A549 (cell line): Measurements from ENCODE around the gene CBARP. TPM values are rescaled to one million over a fixed set of nuclear protein-coding genes. Genes with fewer than 3 reads are reported as not detected.

Experiments used
- ATAC-seq, 2 experiments: fragments of 200-7000 bp in 1 of 2; fragments of >200 bp in 1 of 2; cut with Nextera tagmentation in 1 of 2; cut with Tn5 transposase in 1 of 2; 3 replicates each; pipeline versions ENCODE4 v1.8.0 to v1.9.1; 2018 to 2020; ENCODE audit warnings: mild to moderate bottlenecking in 1 of 2, moderate library complexity in 1 of 2
- CTCF ChIA-PET: fragments of 300-600 bp; sonication (Branson Sonifier 250); formaldehyde crosslinking; extraction: SDS; loops from one replicate; lab custom pipeline; 2021; ENCODE audit warnings: antibody characterized with exemption, inconsistent platforms; lab: Yijun Ruan, JAX
- POLR2A ChIA-PET: fragments of 350-600 bp; formaldehyde crosslinking; extraction: SDS; loops from one replicate; lab custom pipeline; 2021; ENCODE audit warnings: antibody characterized with exemption, inconsistent platforms; lab: Yijun Ruan, JAX
- DNase-seq, 2 experiments: peaks; one replicate each; pipeline versions ENCODE4 v3.0.0 to v3.0.0-alpha.2; 2011 to 2016; ENCODE audit warnings: low read depth in 1 of 2, low spot score in 1 of 2
- FAIRE-seq: peaks from 2 replicates; lab custom pipeline; 2011; peaks lifted over from hg19 to GRCh38; lab: Jason Lieb, UNC
- H3K27ac ChIP-seq, 2 experiments: fragments of >200 bp; sonication (Bioruptor Twin); formaldehyde crosslinking; 3 replicates each; pipeline ENCODE4 v1.5.1; 2016 to 2017
- H3K4me1 ChIP-seq: fragments of >200 bp; sonication (Bioruptor Twin); formaldehyde crosslinking; 3 replicates; pipeline ENCODE4 v1.6.1; 2016
- H3K4me2 ChIP-seq: fragments of >200 bp; sonication (Bioruptor Twin); formaldehyde crosslinking; 3 replicates; pipeline ENCODE4 v1.6.1; 2016
- H3K4me3 ChIP-seq: fragments of >200 bp; sonication (Bioruptor Twin); formaldehyde crosslinking; 3 replicates; pipeline ENCODE4 v1.5.1; 2016
- H3K9me3 ChIP-seq: fragments of >200 bp; sonication (Bioruptor Twin); formaldehyde crosslinking; 3 replicates; pipeline ENCODE4 v1.6.1; 2016
- BHLHE40 ChIP-seq: IDR thresholded peaks from 2 replicates; pipeline ENCODE4 v1.6.1; 2012; ENCODE audit warnings: low read depth, low read length, inconsistent platforms
- EHMT2 ChIP-seq: fragments of 200-600 bp; sonication (generic); IDR thresholded peaks from 2 replicates; pipeline ENCODE4 v1.6.1; 2016; ENCODE audit warnings: antibody characterized with exemption, low read depth, mild to moderate bottlenecking, moderate library complexity
- ESRRA ChIP-seq: fragments of 150-350 bp; IDR thresholded peaks from 2 replicates; pipeline ENCODE4 v1.6.1; 2014; ENCODE audit warnings: mild to moderate bottlenecking, low read length, borderline replicate concordance
- FOXS1 ChIP-seq: fragments of 250-450 bp; sonication (Bioruptor Pico); IDR thresholded peaks from 2 replicates; pipeline ENCODE4 v1.5.0; 2020; ENCODE audit warnings: mild to moderate bottlenecking, moderate library complexity
- HOXA7 ChIP-seq: fragments of 250-450 bp; sonication (Bioruptor Pico); IDR thresholded peaks from 2 replicates; pipeline ENCODE4 v1.5.0; 2020; ENCODE audit warnings: mild to moderate bottlenecking, moderate library complexity
- HOXB13 ChIP-seq: fragments of 250-450 bp; sonication (Bioruptor Pico); IDR thresholded peaks from 2 replicates; pipeline ENCODE4 v1.5.0; 2020; ENCODE audit warnings: low read depth, mild to moderate bottlenecking, moderate library complexity
- MYC ChIP-seq: IDR thresholded peaks from 2 replicates; pipeline ENCODE4 v1.6.1; 2012; ENCODE audit warnings: mild to moderate bottlenecking, inconsistent platforms, low read length, improper control_type of control experiment, borderline replicate concordance
- POLR2A ChIP-seq: IDR thresholded peaks from 2 replicates; pipeline ENCODE4 v1.6.1; 2012; ENCODE audit warnings: mild to moderate bottlenecking, low read length
- POLR2AphosphoS2 ChIP-seq: conservative IDR thresholded peaks from 2 replicates; pipeline ENCODE4 v1.6.1; 2012; ENCODE audit warnings: low read length, improper control_type of control experiment, inconsistent platforms
- RAD21 ChIP-seq, 2 experiments: fragments of >200 bp in 1 of 2; sonication (Bioruptor Twin) in 1 of 2; formaldehyde crosslinking in 1 of 2; IDR thresholded peaks in 1 of 2; conservative IDR thresholded peaks in 1 of 2; 2 replicates in 1 of 2; 3 replicates in 1 of 2; pipeline ENCODE4 v1.6.1; 2012 to 2018; ENCODE audit warnings: inconsistent platforms in 1 of 2
- RARB ChIP-seq: fragments of 250-450 bp; sonication (Bioruptor Pico); IDR thresholded peaks from 2 replicates; pipeline ENCODE4 v1.8.0; 2021; ENCODE audit warnings: mild to moderate bottlenecking, moderate library complexity
- SMC3 ChIP-seq: fragments of >200 bp; sonication (Bioruptor Twin); formaldehyde crosslinking; IDR thresholded peaks from 3 replicates; pipeline ENCODE4 v1.6.1; 2018; ENCODE audit warnings: inconsistent platforms
- ZSCAN20 ChIP-seq: fragments of 250-450 bp; sonication (Bioruptor Pico); IDR thresholded peaks from 2 replicates; pipeline ENCODE4 v1.8.0; 2022; ENCODE audit warnings: mild to moderate bottlenecking, moderate library complexity
- WGBS: methylation state at CpG from one replicate; pipeline ENCODE4 v1.1.6; 2017; ENCODE audit errors: missing lambda C conversion rate; 5-methylcytosine and 5-hydroxymethylcytosine counted together
- polyA plus RNA-seq, 4 experiments: library from polyadenylated mRNA; depleted of rRNA in 3 of 4; stranded (reverse); fragments of >200 nt; fragmentation: RNase III in 1 of 4; extraction: RNeasy Plus Mini Kit Qiagen cat#74134 plus additional on column Dnase treatment in 1 of 4; gene quantifications; 2 replicates in 3 of 4; 3 replicates in 1 of 4; pipeline ENCODE4 v1.2.3, GENCODE V29; 2011 to 2017
- TF ChIP-seq, protein P1 (sequence below): IDR thresholded peaks from 2 replicates; pipeline ENCODE4 v1.6.1; 2012
- TF ChIP-seq, protein P2 (sequence below): fragments of >200 bp; sonication (Bioruptor Twin); formaldehyde crosslinking; IDR thresholded peaks from 3 replicates; pipeline ENCODE4 v1.6.1; 2016
- TF ChIP-seq, protein P3 (sequence below): IDR thresholded peaks from 2 replicates; pipeline ENCODE4 v1.6.1; 2012; ENCODE audit warnings: low read depth, borderline replicate concordance
- TF ChIP-seq, protein P4 (sequence below): fragments of 200-600 bp; sonication (generic); IDR thresholded peaks from 2 replicates; pipeline ENCODE4 v1.6.1; 2016; ENCODE audit warnings: antibody characterized with exemption, mild to moderate bottlenecking, moderate library complexity
- TF ChIP-seq, protein P5 (sequence below): fragments of 450-650 bp; IDR thresholded peaks from 2 replicates; pipeline ENCODE4 v1.6.1; 2014; ENCODE audit warnings: antibody characterized with exemption
- TF ChIP-seq, protein P6 (sequence below): IDR thresholded peaks from 2 replicates; pipeline ENCODE4 v1.6.1; 2012

The CBARP gene
- polyA plus RNA-seq, 2 of the 4 experiments (the other 2 are of a cell fraction), result 0.19 to 2.0 TPM

DNA sequence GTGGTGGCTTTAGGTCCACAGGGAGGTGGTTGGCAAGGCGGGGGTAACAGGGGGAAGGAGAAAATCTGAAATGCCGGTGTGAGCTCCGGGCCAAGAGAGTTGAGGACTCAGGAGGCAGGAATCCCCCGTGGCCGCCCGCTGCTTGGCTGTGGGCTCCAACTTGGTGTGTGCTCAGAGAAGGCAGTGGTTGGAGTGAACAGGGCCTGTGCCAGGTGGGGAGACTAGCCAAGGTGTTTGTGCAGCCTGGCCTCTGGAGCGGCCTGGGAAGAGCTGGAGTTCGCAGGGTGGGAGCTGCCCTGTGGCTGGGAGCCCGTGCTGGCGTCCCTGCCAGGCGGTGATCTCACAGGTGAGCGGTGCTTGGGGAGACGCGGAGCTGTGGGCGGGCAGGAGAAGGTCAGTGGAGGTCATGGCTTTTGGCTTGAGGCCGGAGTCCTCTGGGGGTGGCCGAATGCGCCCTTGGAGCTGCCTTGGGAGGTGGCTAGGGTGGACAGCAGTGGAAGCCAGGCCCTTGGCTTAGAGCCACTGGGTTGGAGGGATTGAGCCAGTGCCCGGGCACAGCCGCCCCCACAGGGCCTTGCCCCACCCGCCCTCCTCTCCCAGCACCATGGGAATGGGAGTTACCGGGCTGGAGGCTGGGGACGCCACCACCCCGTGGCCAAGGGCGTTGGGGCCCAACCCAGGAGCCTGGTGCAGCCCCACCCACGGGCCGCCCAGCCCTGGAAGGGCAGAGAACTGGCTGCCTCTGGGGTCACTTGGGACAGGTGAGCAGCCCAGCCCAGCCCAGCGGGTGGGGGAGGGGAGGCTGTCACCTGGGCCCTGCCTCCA lies 24.2 kb upstream of the CBARP start:
- peak overlapping the region; percentile 98 to 100 for H3K27ac ChIP-seq
- TF ChIP-seq, protein P1, sequence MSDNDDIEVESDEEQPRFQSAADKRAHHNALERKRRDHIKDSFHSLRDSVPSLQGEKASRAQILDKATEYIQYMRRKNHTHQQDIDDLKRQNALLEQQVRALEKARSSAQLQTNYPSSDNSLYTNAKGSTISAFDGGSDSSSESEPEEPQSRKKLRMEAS, result 0 out of 2 replicates have a peak, but pooled peaks have one; percentile 12
- no peak for TF ChIP-seq SMC3
- TF ChIP-seq HOXB13 (CRISPR knock-in tag), result no peak
- TF ChIP-seq POLR2A, result peak; percentile 10; the same call in 1 of the 2 replicates
- TF ChIP-seq, protein P2, sequence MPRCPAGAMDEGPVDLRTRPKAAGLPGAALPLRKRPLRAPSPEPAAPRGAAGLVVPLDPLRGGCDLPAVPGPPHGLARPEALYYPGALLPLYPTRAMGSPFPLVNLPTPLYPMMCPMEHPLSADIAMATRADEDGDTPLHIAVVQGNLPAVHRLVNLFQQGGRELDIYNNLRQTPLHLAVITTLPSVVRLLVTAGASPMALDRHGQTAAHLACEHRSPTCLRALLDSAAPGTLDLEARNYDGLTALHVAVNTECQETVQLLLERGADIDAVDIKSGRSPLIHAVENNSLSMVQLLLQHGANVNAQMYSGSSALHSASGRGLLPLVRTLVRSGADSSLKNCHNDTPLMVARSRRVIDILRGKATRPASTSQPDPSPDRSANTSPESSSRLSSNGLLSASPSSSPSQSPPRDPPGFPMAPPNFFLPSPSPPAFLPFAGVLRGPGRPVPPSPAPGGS, result 0 out of 3 replicates have a peak, but pooled peaks have one; percentile 10
- TF ChIP-seq RARB (CRISPR knock-in tag), result no peak
- TF ChIP-seq RAD21 (conservative IDR thresholded peaks at IDR 0.05 in 1 of 2, IDR thresholded peaks at IDR 0.05 in 1 of 2), result no peak
- POLR2A ChIA-PET, result interaction anchor here (0.7 to 2.0 kb wide), 4 partner anchors 7 to 18 kb away, joined by 3 to 14 read pairs (median 6); partner anchors contain the start of genes CIRBP and FAM174C
- H3K4me1 ChIP-seq, result peaks cover 68% of the 10 kb centered on the region
- CTCF ChIA-PET, result interaction anchor here (1.5 to 18.7 kb wide), 3 partner anchors 9 to 18 kb away, joined by 6 to 500 read pairs (median 10); partner anchors contain the start of gene ATP5F1D
- 1% methylated on average over 11 of the region's 28 CpGs for WGBS
- no peak for FAIRE-seq
- peak overlapping the region; percentile 91 for H3K4me2 ChIP-seq
- no peaks in the 10 kb centered on the region for H3K9me3 ChIP-seq
- ATAC-seq, result peak in 1 of 2 experiments; percentile 15; a peak in 3 of 6 replicates
- DNase-seq, result peak; percentile 26 to 80
- peak overlapping the region; percentile 73 for H3K4me3 ChIP-seq

DNA sequence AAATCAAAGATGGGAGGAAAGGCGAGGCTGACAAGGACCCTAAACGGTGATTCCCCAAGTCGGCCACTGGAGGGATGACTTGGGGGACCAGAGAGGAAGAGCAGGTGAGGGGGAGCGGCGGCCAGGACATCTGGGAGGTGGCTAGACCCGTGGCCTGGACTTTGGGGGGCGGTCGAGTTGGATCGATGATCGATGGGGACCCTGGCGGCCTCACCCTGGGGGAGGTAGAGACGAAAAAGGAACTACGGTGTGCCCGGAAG lies 23.7 kb upstream of the CBARP start:
- POLR2A ChIA-PET, result interaction anchor here (1.5 to 2.0 kb wide), 2 partner anchors 8 kb away, joined by 10 to 14 read pairs; partner anchors contain the start of gene CIRBP
- H3K4me2 ChIP-seq, result peak overlapping the region; percentile 91
- WGBS, result 8% methylated on average over 14 of the region's 14 CpGs

DNA sequence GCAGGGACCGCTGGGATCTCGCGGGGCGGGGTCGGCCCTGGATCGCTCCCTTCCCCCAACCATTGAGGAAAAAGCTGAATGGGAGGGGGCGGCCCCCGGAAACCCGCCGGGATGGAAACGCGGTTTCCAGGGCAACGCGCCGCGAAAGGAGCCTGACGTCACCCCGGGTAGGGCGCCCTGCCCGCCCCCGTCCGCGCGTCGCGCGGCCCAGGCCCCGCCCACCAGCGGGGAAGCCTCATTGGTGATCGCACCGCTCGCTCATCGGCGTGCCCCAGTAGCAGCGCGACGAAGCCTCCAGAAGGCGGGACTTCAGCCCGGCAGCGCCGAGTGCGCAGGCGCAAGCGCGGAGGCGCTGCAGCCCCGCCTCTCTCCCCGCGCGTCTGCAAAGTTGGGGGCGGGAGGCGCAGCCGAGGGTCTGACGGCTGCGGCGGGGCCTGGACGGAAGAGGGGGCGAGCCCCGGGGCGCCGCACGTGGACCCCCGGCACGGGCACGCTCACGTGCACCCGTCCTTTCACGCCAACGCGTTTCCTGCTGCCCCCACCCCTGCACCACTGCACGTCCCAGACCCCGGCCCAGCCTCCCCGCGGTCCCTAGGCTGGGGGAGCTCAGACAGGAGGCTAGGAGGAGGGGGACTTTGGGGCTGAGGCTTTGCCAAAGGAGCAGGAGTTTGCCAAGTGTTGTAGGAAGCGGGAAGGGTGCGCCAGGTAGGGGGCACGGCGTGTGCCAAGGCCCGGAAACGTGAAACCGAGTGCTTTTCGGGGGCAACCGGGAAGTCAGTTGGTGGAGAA lies 23.1 kb upstream of the CBARP start:
- H3K4me3 ChIP-seq, result peak overlapping the region; percentile 73
- H3K9me3 ChIP-seq, result no peaks in the 10 kb centered on the region
- H3K4me1 ChIP-seq, result peaks cover 76% of the 10 kb centered on the region
- ATAC-seq, result peak; percentile 32 to 67
- CTCF ChIA-PET, result interaction anchor here (0.6 to 18.7 kb wide), 3 partner anchors 9 to 68 kb away, joined by 3 to 500 read pairs (median 6); partner anchors contain the start of gene ATP5F1D
- no peak for FAIRE-seq
- peak; percentile 69 to 95 for DNase-seq
- WGBS, result 2% methylated on average over 28 of the region's 83 CpGs
- POLR2A ChIA-PET, result interaction anchor here (0.8 to 2.0 kb wide), 3 partner anchors 8 to 17 kb away, joined by 3 to 14 read pairs (median 10); partner anchors contain the start of gene CIRBP
- peak overlapping the region; percentile 100 for H3K4me2 ChIP-seq
- peak overlapping the region; percentile 98 to 100 for H3K27ac ChIP-seq
- TF ChIP-seq, protein P3, sequence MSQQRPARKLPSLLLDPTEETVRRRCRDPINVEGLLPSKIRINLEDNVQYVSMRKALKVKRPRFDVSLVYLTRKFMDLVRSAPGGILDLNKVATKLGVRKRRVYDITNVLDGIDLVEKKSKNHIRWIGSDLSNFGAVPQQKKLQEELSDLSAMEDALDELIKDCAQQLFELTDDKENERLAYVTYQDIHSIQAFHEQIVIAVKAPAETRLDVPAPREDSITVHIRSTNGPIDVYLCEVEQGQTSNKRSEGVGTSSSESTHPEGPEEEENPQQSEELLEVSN, result no peak
- TF ChIP-seq, protein P4, sequence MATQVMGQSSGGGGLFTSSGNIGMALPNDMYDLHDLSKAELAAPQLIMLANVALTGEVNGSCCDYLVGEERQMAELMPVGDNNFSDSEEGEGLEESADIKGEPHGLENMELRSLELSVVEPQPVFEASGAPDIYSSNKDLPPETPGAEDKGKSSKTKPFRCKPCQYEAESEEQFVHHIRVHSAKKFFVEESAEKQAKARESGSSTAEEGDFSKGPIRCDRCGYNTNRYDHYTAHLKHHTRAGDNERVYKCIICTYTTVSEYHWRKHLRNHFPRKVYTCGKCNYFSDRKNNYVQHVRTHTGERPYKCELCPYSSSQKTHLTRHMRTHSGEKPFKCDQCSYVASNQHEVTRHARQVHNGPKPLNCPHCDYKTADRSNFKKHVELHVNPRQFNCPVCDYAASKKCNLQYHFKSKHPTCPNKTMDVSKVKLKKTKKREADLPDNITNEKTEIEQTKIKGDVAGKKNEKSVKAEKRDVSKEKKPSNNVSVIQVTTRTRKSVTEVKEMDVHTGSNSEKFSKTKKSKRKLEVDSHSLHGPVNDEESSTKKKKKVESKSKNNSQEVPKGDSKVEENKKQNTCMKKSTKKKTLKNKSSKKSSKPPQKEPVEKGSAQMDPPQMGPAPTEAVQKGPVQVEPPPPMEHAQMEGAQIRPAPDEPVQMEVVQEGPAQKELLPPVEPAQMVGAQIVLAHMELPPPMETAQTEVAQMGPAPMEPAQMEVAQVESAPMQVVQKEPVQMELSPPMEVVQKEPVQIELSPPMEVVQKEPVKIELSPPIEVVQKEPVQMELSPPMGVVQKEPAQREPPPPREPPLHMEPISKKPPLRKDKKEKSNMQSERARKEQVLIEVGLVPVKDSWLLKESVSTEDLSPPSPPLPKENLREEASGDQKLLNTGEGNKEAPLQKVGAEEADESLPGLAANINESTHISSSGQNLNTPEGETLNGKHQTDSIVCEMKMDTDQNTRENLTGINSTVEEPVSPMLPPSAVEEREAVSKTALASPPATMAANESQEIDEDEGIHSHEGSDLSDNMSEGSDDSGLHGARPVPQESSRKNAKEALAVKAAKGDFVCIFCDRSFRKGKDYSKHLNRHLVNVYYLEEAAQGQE, result no peak
- TF ChIP-seq, protein P5, sequence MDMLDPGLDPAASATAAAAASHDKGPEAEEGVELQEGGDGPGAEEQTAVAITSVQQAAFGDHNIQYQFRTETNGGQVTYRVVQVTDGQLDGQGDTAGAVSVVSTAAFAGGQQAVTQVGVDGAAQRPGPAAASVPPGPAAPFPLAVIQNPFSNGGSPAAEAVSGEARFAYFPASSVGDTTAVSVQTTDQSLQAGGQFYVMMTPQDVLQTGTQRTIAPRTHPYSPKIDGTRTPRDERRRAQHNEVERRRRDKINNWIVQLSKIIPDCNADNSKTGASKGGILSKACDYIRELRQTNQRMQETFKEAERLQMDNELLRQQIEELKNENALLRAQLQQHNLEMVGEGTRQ, result no peak
- TF ChIP-seq FOXS1 (CRISPR knock-in tag) (no peak), ZSCAN20 (CRISPR knock-in tag) (no peak), BHLHE40 (peak; percentile 55; the same call in 1 of the 2 replicates), MYC (peak; percentile 66; the same call in 1 of the 2 replicates)
- TF ChIP-seq, protein P6, sequence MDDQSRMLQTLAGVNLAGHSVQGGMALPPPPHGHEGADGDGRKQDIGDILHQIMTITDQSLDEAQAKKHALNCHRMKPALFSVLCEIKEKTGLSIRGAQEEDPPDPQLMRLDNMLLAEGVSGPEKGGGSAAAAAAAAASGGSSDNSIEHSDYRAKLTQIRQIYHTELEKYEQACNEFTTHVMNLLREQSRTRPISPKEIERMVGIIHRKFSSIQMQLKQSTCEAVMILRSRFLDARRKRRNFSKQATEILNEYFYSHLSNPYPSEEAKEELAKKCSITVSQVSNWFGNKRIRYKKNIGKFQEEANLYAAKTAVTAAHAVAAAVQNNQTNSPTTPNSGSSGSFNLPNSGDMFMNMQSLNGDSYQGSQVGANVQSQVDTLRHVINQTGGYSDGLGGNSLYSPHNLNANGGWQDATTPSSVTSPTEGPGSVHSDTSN, result peak; percentile 95

More for the DNA sequence above, 23.7 kb upstream of the CBARP start:
- Histone ChIP-seq H3K4me3 (peak overlapping the region; percentile 73), H3K27ac (peak overlapping the region; percentile 98 to 100), H3K9me3 (no peaks in the 10 kb centered on the region), H3K4me1 (peaks cover 74% of the 10 kb centered on the region)
- ATAC-seq (no peak), DNase-seq (peak in 1 of 2 experiments; percentile 53), FAIRE-seq (no peak)
- CTCF ChIA-PET, result interaction anchor here (1.5 to 18.7 kb wide), 2 partner anchors 10 to 18 kb away, joined by 6 to 500 read pairs; partner anchors contain the start of gene ATP5F1D
- TF ChIP-seq, protein P5, result no peak
- TF ChIP-seq HOXA7 (no peak), EHMT2 (no peak), POLR2AphosphoS2 (no peak), ESRRA (no peak), RARB (CRISPR knock-in tag) (no peak)
- TF ChIP-seq, protein P1, result 0 out of 2 replicates have a peak, but pooled peaks have one; percentile 24
